GM13976 (cell line): ENCODE results near the gene CTSE.
"Not testable (repeated sequence)": the region's sequence is repeated elsewhere in the genome, so short reads cannot be mapped to it uniquely, and the experiment has no call there.

Experiments used
- DNase-seq: peaks from one replicate; pipeline ENCODE4 v3.0.0; 2012; ENCODE audit warnings: low spot score
- in situ Hi-C: fragments of 300-500 bp; cut with MboI; formaldehyde crosslinking; loops from one replicate; pipeline ENCODE4 v1.12.0; 2022; ENCODE audit warnings: low sequenced_read_pairs, mixed read lengths, inconsistent platforms; ENCODE audit not compliant: unreplicated experiment
- TF ChIP-seq, protein P1 (sequence below): IDR thresholded peaks from 2 replicates; pipeline ENCODE4 v1.5.1; 2012; ENCODE audit warnings: borderline replicate concordance, mild to moderate bottlenecking; ENCODE audit not compliant: insufficient read depth; ENCODE audit errors: extremely low read depth, missing control alignments, control extremely low read depth

Gene CTSE

DNA sequence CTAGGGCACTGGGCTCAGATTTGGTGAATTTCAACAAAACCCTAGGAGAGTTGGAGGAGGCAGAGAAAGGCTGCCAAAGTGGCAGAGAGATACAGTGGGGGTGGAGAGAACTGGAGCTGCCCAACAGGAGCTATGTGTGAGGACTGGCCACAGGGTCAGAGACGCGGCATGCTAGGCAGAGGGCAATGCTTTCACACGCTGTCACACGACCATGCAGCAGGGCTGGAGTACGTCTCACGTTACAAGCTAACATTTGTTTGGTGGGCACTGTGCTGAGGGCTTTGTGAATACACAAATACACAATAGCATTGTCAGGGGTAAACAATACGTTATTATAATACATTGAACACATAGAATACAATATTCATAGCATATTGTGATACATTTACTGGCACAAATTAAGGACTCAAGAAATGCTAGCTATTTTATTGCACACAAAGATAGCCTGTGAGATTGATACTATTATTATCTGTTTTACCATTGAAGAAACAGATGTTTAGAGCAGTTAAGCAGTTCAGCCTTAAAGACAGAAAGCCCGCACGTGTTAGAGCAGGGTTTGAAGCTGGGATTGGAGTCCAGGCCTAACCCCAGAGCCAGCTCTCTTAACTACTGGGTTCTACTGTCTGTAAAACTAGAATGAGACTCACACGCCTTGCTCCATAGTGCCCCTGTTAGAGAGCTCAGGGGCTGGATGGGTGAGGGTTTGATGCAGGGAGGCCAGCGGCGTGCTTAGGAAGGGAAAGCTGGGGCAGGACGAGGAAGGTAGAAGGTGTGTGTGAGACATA, 25.0 kb downstream of the CTSE start:
- no peak for DNase-seq
- TF ChIP-seq, protein P1, sequence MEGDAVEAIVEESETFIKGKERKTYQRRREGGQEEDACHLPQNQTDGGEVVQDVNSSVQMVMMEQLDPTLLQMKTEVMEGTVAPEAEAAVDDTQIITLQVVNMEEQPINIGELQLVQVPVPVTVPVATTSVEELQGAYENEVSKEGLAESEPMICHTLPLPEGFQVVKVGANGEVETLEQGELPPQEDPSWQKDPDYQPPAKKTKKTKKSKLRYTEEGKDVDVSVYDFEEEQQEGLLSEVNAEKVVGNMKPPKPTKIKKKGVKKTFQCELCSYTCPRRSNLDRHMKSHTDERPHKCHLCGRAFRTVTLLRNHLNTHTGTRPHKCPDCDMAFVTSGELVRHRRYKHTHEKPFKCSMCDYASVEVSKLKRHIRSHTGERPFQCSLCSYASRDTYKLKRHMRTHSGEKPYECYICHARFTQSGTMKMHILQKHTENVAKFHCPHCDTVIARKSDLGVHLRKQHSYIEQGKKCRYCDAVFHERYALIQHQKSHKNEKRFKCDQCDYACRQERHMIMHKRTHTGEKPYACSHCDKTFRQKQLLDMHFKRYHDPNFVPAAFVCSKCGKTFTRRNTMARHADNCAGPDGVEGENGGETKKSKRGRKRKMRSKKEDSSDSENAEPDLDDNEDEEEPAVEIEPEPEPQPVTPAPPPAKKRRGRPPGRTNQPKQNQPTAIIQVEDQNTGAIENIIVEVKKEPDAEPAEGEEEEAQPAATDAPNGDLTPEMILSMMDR, result no peak
- in situ Hi-C loops, result no loop called here

DNA sequence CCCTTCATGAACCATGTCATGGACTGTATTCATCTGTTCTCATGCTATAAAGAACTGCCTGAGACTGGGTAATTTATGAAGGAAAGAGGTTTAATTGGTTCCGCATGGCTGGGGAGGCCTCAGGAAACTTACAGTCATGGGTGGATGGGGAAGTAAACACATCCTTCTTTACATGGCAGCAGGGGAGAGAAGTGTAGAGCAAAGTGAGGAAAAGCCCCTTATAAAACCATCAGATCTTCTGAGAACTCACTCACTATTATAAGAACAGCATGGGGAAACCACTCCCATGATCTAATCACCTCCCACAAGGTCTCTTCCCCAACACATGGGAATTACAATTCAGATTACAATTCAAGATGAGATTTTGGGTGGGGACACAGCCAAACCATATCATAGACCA, 27.1 kb downstream of the CTSE start:
- in situ Hi-C loops, DNase-seq: not testable (repeated sequence)

DNA sequence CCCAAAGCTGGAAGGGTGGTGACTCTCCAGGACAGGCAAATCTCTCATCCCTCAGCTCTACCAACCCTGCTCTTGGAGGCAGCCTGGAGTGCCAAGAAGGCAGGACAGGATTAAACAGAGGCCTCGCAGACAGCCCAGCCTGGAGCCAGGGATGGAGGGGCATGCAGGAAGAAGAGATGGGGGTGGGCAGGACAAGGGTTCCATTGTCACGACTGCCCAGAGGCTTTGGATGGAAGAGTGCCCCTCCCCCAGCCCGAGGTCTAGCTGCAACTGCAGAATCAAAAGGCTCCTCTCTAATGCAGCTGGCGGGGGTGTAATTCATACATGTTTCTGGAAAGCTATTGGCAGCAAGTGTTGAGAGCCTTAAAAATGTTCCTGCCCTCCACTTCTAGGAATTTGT, 29.3 kb downstream of the CTSE start:
- DNase-seq, result no peak
- in situ Hi-C loops, result no loop called here
- TF ChIP-seq, protein P1, result no peak

DNA sequence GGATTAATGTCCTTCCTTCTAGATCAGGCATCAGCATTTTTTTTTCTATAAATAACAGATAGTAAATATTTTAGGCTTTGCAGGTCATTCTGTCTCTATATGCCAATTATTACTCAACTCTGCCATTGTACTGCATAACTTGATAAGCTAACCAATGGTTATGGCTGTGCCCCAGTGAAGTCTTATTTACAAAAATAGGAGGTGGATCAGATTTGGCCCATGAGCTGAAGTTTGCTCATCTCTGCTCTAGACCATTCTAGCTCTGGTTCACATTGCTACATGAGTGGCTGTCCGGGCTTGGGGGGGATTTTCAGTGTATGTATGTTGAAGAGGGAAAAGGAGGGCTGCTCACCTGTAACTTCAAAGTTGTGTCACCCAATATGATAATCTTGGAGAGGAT, 30.6 kb downstream of the CTSE start:
- DNase-seq, result no peak
- TF ChIP-seq, protein P1, result no peak
- in situ Hi-C loops, result no loop called here

DNA sequence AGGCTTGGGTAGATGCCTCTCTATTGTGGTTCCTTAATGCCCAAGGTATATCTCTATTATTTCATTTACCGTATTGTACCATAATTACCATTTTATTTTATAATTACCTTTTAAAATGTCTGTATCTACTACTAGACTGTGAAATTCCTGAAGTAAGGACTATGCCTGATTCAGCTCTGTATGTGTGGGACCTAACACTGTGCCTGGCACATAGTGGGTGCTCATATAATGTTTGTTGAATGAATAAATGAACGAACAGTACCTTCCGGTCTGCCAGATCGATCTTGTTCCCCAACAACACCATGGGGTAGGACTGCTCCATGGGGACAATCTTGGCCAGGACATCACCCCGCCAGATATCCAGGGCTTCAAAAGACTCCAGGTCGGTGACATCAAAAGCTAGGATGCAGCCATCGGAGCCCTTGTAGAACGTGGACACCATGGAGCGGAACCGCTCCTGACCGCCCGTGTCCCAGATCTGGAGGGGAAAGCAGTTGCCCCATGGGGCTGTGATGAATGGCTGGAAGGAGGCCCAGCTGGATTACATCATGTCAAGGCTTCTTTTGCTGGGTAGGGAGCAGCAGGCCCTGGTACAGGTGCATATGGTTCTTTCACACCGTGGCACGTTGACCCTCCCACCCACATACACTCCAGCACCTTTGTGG, 31.3 kb downstream of the CTSE start:
- in situ Hi-C loops, result no loop called here
- TF ChIP-seq, protein P1, result no peak
- no peak for DNase-seq

DNA sequence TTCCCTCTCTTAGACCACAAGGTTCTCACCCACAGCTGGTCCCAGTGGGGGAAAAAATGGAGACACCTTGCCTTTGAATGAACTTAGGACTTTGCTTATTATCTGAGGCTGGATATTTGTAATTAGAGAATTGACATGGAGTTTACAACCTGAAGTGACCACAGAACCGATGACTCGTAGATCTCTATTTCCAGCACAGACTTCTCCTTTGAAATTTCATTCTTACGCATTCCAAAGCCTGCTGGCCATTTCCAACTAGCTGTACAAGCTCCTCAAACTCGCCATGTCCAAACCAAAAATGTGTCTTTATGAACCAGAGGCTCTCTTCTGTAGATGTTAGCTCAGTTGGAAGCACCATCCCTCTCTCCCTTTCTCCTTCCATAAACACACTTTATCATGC, 32.5 kb downstream of the CTSE start:
- DNase-seq, result no peak
- TF ChIP-seq, protein P1, result no peak
- in situ Hi-C loops, result no loop called here

DNA sequence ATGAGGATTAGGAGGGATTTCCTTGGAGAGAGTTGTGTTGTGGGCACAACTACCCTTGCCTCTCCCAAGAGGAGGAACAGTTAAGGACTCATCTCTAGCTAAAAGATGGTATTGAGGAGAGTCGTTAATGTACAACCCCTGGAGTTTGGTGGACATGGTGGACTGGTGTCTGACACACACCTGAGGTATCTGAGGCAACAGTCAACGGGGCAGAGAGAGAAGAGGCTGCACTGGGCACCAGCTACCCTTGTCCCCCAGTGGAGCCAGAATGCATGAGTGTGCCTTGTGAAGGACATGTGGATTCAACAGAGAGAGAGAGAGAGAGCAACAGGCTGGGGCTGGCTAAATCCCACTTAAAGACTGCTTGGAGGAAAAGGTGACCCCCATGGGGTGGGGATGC, 33.5 kb downstream of the CTSE start:
- no peak for DNase-seq
- TF ChIP-seq, protein P1, result no peak
- in situ Hi-C loops, result no loop called here
